SK-N-MC (cell line): ENCODE data around the gene SLC24A1.

Source experiments
- DNase-seq: peaks from one replicate; pipeline ENCODE4 v3.0.0-alpha.2; 2011; ENCODE audit warnings: low read depth, low spot score
- H3K27ac ChIP-seq: fragments of 200-600 bp; sonication (generic); 2 replicates; pipeline ENCODE4 v1.5.1; 2016; ENCODE audit warnings: mixed run types
- H3K36me3 ChIP-seq: fragments of 200-600 bp; sonication (generic); 2 replicates; pipeline ENCODE4 v1.6.1; 2017; ENCODE audit warnings: antibody characterized with exemption, low read length, mixed read lengths; ENCODE audit not compliant: insufficient read depth
- H3K4me3 ChIP-seq: fragments of 200-600 bp; sonication (generic); 2 replicates; pipeline ENCODE4 v1.5.1; 2016
- H3K9ac ChIP-seq: fragments of 200-600 bp; sonication (generic); 2 replicates; pipeline ENCODE4 v1.8.0; 2017; ENCODE audit warnings: mixed run types, mixed read lengths; ENCODE audit not compliant: insufficient read length
- H3K9me3 ChIP-seq: fragments of 200-600 bp; sonication (generic); 2 replicates; pipeline ENCODE4 v1.6.1; 2017; ENCODE audit warnings: low read depth, mild to moderate bottlenecking, antibody characterized with exemption, low read length, moderate library complexity, mixed read lengths
- EZH2 ChIP-seq: fragments of 200-600 bp; sonication (generic); IDR thresholded peaks from one replicate; pipeline ENCODE4 v1.6.1; 2017; ENCODE audit warnings: antibody characterized with exemption
- FOXP2 ChIP-seq: optimal IDR thresholded peaks from 2 replicates; pipeline ENCODE3; 2011; ENCODE audit warnings: mild to moderate bottlenecking, moderate library complexity; ENCODE audit not compliant: insufficient read depth; ENCODE audit errors: extremely low read length, control extremely low read depth
- POLR2AphosphoS5 ChIP-seq: IDR thresholded peaks from 2 replicates; pipeline ENCODE4 v1.6.1; 2012; ENCODE audit warnings: mild to moderate bottlenecking, low read depth, low read length, borderline replicate concordance

SLC24A1 gene

DNA sequence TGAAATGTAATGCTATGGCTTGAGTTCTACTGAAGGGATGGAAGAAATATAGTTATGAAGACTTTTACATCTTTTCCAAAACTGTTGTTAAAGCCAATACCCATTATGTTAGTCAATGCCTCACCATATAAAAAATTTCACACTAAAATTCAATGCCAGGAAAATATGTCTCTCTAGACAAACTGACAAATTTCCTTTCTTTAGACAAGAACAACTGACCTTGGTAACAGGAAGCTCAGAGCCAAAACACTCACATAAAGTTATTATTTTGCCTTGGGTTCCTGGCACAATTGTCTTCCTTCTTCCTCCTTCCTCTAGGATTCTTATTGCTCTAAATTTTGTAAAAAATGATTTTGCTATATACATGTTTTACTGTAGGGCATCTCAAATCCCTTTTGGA lies 37.5 kb upstream of the SLC24A1 start:
- Histone ChIP-seq H3K9ac (no peak overlapping the region), H3K27ac (no peak overlapping the region), H3K4me3 (no peak overlapping the region), H3K9me3 (no peaks in the 10 kb centered on the region), H3K36me3 (peaks cover 50% of the 10 kb centered on the region)
- DNase-seq: no peak
- TF ChIP-seq POLR2AphosphoS5: no peak
- TF ChIP-seq EZH2: no peak
- no peak for TF ChIP-seq FOXP2

DNA sequence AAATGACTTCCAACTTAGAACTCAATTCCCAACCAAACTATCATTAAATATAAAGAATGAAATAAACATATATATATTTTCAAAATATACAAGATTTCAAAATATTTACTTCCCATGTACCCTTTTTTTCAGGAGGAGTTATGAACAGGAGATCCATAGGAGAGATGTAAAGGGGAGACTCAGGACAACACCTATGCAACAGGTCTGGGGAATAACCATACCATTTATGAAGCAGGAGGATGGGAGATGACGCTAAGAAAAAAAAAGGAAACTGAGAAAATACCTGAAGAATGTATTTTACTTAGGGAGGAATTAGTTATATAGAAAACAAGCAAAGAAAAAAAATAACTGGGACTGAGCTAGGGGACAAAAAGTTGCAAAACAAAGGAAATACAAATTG lies 34.6 kb upstream of the SLC24A1 start:
- Histone ChIP-seq H3K9me3 (no peaks in the 10 kb centered on the region), H3K9ac (no peak overlapping the region), H3K36me3 (peaks cover 50% of the 10 kb centered on the region), H3K4me3 (no peak overlapping the region), H3K27ac (no peak overlapping the region)
- DNase-seq: no peak
- no peak for TF ChIP-seq EZH2
- no peak for TF ChIP-seq POLR2AphosphoS5
- no peak for TF ChIP-seq FOXP2

DNA sequence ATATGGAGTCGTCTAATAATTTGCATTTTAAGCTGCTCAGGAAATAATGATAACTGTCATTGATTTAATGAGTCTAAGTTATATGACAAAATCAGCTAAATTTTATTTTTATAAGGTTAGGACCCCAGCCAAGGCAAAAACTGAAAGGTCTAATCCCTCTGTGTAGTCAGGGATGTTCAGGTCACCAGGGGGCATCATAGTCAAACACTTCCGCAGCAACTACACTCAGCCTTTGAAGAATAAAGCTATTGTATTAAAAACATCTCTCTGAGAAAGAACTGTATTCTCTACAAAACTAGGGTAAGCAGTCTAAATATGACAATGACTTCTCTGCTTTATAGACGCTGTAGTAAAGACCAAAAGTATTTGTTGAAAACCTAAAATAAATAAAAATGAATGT lies 25.8 kb upstream of the SLC24A1 start:
- no peak overlapping the region for H3K9ac ChIP-seq
- H3K27ac ChIP-seq: no peak overlapping the region
- H3K9me3 ChIP-seq: no peaks in the 10 kb centered on the region
- peaks cover 70% of the 10 kb centered on the region for H3K36me3 ChIP-seq
- DNase-seq: no peak
- H3K4me3 ChIP-seq: no peak overlapping the region
- no peak for TF ChIP-seq POLR2AphosphoS5
- no peak for TF ChIP-seq EZH2
- no peak for TF ChIP-seq FOXP2

DNA sequence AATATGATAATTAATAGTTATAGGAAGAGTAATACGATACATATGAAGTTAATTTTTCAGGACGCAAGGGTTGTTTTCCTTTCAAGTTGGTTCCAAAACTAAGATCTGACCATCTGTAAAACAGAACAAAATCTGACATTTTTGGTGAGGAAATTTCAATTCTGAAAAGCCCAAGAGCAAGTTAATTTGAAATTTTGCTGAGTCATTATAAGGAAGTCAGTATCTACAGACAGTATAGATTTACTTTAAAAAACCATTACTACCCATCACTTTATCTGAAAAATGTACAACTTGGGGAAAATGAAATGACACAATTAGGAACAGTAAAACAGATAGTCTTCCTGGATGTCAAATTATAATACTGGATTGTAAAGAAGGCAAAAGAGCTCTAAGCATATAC lies 23.3 kb upstream of the SLC24A1 start:
- Histone ChIP-seq H3K36me3 (peaks cover 55% of the 10 kb centered on the region), H3K27ac (no peak overlapping the region), H3K4me3 (no peak overlapping the region), H3K9ac (no peak overlapping the region), H3K9me3 (no peaks in the 10 kb centered on the region)
- DNase-seq: no peak
- TF ChIP-seq EZH2: no peak
- no peak for TF ChIP-seq FOXP2
- TF ChIP-seq POLR2AphosphoS5: no peak

DNA sequence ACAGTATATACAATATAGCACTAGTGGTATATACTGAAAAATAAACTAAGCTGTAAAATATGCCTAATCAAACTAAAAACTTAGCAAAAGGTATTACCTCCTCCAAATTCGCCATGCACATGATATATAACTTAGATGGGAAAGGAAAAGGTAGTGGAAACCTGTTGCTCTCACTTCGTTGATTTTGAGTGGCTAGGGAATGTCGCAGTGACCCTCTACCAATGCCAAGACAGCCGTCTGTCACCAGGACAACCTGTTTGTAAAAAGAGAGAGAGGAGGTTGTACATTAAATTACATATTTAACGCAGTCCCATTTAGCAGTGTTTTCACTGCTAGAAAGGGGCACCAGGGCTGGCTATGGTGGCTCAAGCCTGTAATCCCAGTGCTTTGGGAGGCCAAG lies 22.1 kb upstream of the SLC24A1 start:
- Histone ChIP-seq H3K9ac (no peak overlapping the region), H3K36me3 (peaks cover 50% of the 10 kb centered on the region), H3K9me3 (no peaks in the 10 kb centered on the region), H3K4me3 (no peak overlapping the region), H3K27ac (no peak overlapping the region)
- TF ChIP-seq POLR2AphosphoS5 (no peak), EZH2 (no peak), FOXP2 (no peak)
- DNase-seq: no peak

DNA sequence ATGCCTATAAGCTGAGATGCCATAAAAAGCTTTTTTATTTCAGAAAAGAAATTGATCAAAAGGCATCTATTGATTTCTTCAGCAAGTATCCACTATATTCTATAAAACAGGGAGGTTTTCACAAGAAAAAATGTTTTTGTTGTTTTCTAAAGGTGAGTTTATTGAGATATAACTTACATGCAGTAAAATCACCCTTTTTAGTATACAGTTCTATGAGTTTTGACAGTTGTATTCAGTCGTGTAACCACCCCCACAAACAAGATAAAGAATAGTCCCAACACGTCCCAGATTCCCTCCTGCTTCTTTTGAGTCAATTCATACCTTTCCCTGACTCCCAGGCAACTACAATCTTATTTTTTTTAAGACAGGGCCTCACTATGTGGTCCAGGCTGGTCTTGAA lies 18.6 kb upstream of the SLC24A1 start:
- Histone ChIP-seq H3K9me3 (no peaks in the 10 kb centered on the region), H3K36me3 (peaks cover 25% of the 10 kb centered on the region), H3K4me3 (no peak overlapping the region), H3K27ac (no peak overlapping the region), H3K9ac (no peak overlapping the region)
- DNase-seq: no peak
- no peak for TF ChIP-seq EZH2
- no peak for TF ChIP-seq FOXP2
- no peak for TF ChIP-seq POLR2AphosphoS5

DNA sequence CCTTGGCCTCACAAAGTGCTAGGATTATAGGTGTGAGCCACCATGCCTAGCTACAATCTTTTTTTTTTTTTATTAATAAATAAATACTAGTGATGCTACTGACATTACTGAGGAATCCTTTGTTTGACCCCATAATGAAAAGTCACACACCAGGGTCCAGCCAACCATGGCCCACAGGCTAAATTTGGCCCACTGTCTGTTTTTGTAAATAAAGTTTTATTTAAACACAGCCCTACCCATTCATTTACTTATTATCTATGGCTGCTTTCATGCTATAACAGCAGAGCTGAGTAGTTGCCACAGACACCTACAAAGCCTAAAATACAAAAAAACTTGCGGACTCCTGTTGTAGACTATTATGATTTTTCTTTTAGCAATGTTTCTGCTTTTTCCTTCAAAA lies 18.2 kb upstream of the SLC24A1 start:
- Histone ChIP-seq H3K36me3 (peaks cover 21% of the 10 kb centered on the region), H3K4me3 (no peak overlapping the region), H3K27ac (no peak overlapping the region), H3K9me3 (no peaks in the 10 kb centered on the region), H3K9ac (no peak overlapping the region)
- DNase-seq: no peak
- no peak for TF ChIP-seq POLR2AphosphoS5
- no peak for TF ChIP-seq EZH2
- TF ChIP-seq FOXP2: no peak

DNA sequence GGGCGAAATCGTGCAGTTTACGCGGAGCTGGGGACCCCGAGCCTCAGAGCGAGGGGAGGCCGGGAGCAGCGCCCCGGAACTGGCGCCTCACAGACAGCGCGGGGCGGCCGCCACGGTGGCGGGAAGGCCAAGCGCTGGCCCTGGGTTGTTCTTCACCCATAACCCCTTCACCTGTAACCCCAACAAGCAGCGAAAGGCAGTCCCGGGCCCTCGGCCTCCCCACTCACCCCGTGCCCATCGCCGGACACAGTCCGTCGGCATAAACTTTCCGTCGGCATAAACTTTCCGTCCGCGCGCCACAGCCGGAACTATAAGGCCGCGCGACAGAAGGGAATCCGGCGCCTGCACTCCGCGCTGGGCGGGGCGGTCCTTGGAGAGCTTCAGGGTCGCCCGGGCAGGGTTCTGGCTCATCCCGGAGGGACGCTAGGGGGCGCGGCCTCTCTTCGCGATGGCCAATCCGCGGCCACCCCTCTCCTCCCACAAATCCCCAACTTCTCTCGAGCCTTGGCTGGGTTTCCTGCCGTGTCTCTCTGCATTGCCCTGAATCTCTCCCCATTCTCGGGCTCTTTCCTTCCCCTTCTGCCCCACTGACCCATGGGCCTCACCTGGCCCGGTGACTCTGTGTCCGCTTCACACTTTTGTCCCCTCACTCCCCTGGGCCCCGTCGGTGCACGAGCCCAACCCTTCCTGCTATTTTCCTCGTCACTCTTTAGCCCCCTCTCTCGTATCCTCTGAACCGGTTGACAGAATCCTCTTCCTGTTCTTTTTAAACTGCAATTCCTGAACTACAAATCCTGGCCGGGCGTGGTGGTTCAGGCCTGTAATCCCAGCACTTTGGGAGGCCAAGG lies 10.6 kb upstream of the SLC24A1 start, which contains the start of gene INTS14:
Gene INTS14, minus strand, starts transcription at position 261 of the 848 bp plus-strand sequence. CDS start 3,751 bp downstream, outside the sequence.
- TF ChIP-seq EZH2: no peak
- peak; percentile 84 for TF ChIP-seq POLR2AphosphoS5
- H3K36me3 ChIP-seq: no peaks in the 10 kb centered on the region
- no peaks in the 10 kb centered on the region for H3K9me3 ChIP-seq
- H3K27ac ChIP-seq: peak within 1 kb of the TSS; percentile 78
- peak within 1 kb of the TSS; percentile 97 for H3K9ac ChIP-seq
- DNase-seq: peak; percentile 66
- H3K4me3 ChIP-seq: peak within 1 kb of the TSS; percentile 94
